Uterus (tissue), 4 donors: ENCODE measurements around the gene ETF1. TPM values are rescaled to one million over a fixed set of nuclear protein-coding genes. Genes with fewer than 3 reads are reported as not detected.

Source experiments
- DNase-seq, 2 donors: peaks; one replicate each; pipeline ENCODE4 v3.0.0-alpha.2; 2019 to 2020
- H3K27ac ChIP-seq, 2 donors: fragments of 200-600 bp; sonication (generic); 1 replicate in 1 of 2; 2 replicates in 1 of 2; pipeline ENCODE4 v1.5.1; 2016 to 2018
- H3K27me3 ChIP-seq, 2 donors: fragments of 200-600 bp; sonication (generic); one replicate each; pipeline ENCODE4 v1.5.1; 2018 to 2019; ENCODE audit warnings: control low read depth in 1 of 2
- H3K36me3 ChIP-seq, 2 donors: fragments of 200-600 bp; sonication (generic); one replicate each; pipeline ENCODE4 v1.5.1; 2019; ENCODE audit warnings: control low read depth in 1 of 2
- H3K4me1 ChIP-seq, 2 donors: fragments of 200-600 bp; sonication (generic); one replicate each; pipeline ENCODE4 v1.5.1; 2018 to 2019; ENCODE audit warnings: control low read depth in 1 of 2
- H3K4me3 ChIP-seq, 2 donors: fragments of 200-600 bp; sonication (generic); 1 replicate in 1 of 2; 2 replicates in 1 of 2; pipeline ENCODE4 v1.5.1; 2018 to 2019; ENCODE audit warnings: mild to moderate bottlenecking in 1 of 2
- H3K9me3 ChIP-seq, 2 donors: fragments of 200-600 bp; sonication (generic); one replicate each; pipeline ENCODE4 v1.5.1; 2019; ENCODE audit warnings: control low read depth in 1 of 2
- POLR2A ChIP-seq, 2 donors: fragments of 450-650 bp; IDR thresholded peaks; one replicate each; pipeline ENCODE4 v1.6.1; 2016; ENCODE audit warnings: antibody characterized with exemption in 2 of 2, mild to moderate bottlenecking in 1 of 2, moderate library complexity in 1 of 2
- intact Hi-C: fragments of 100-400 bp; cut with DNase I; formaldehyde crosslinking; loops from one replicate; pipeline ENCODE4 v1.15.1; 2023; ENCODE audit warnings: low total_unique reads
- total RNA-seq, 4 donors: library from RNA; depleted of rRNA in 3 of 4; stranded (reverse); fragments of >200 nt in 3 of 4; gene quantifications; one replicate each; pipeline versions ENCODE4 v1.1.0 to v1.2.4, GENCODE V29; 2014 to 2023
- TF ChIP-seq, protein P1 (sequence below), 4 experiments: fragments of 200-600 bp in 2 of 4; fragments of 450-650 bp in 2 of 4; sonication (generic) in 2 of 4; IDR thresholded peaks; one replicate each; pipeline ENCODE4 v1.5.1; 2016 to 2019; ENCODE audit warnings: antibody characterized with exemption in 4 of 4, mild to moderate bottlenecking in 2 of 4, moderate library complexity in 1 of 4
- donor health status: DM: yes; HTN: yes; CAD: no.

Gene ETF1
- total RNA-seq, 4 donors from 2014 or later: 40.9 to 129 (median 87.8) TPM

GRCh38 chr5:138539791-138540190 is 3.2 kb downstream of the ETF1 start:
- no peaks in the 10 kb centered on the region for H3K9me3 ChIP-seq
- no peak overlapping the region for H3K4me3 ChIP-seq
- H3K27ac ChIP-seq: no peak overlapping the region
- no peak for DNase-seq
- H3K36me3 ChIP-seq: no peaks in the 10 kb centered on the region
- H3K27me3 ChIP-seq: no peaks in the 10 kb centered on the region
- intact Hi-C loops: no loop called here
- H3K4me1 ChIP-seq: peaks cover 4 to 10% of the 10 kb centered on the region in 2 donors
- TF ChIP-seq, protein P1, sequence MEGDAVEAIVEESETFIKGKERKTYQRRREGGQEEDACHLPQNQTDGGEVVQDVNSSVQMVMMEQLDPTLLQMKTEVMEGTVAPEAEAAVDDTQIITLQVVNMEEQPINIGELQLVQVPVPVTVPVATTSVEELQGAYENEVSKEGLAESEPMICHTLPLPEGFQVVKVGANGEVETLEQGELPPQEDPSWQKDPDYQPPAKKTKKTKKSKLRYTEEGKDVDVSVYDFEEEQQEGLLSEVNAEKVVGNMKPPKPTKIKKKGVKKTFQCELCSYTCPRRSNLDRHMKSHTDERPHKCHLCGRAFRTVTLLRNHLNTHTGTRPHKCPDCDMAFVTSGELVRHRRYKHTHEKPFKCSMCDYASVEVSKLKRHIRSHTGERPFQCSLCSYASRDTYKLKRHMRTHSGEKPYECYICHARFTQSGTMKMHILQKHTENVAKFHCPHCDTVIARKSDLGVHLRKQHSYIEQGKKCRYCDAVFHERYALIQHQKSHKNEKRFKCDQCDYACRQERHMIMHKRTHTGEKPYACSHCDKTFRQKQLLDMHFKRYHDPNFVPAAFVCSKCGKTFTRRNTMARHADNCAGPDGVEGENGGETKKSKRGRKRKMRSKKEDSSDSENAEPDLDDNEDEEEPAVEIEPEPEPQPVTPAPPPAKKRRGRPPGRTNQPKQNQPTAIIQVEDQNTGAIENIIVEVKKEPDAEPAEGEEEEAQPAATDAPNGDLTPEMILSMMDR (IDR thresholded peaks at IDR 0.05): no peak
- TF ChIP-seq POLR2A (IDR thresholded peaks at IDR 0.05): no peak

- H3K4me1 ChIP-seq: peaks cover 0 to 5% of the 10 kb centered on the region in 2 donors
- no peak overlapping the region for H3K27ac ChIP-seq
- no peaks in the 10 kb centered on the region for H3K36me3 ChIP-seq
- no peaks in the 10 kb centered on the region for H3K27me3 ChIP-seq
- DNase-seq: no peak
- intact Hi-C loops: no loop called here
- TF ChIP-seq, protein P1 (IDR thresholded peaks at IDR 0.05): no peak
- no peak for TF ChIP-seq POLR2A (IDR thresholded peaks at IDR 0.05)
- H3K4me3 ChIP-seq: no peak overlapping the region
- H3K9me3 ChIP-seq: no peaks in the 10 kb centered on the region
Measured at GRCh38 chr5:138538943-138539627, 4.0 kb downstream of the ETF1 start.

DNA sequence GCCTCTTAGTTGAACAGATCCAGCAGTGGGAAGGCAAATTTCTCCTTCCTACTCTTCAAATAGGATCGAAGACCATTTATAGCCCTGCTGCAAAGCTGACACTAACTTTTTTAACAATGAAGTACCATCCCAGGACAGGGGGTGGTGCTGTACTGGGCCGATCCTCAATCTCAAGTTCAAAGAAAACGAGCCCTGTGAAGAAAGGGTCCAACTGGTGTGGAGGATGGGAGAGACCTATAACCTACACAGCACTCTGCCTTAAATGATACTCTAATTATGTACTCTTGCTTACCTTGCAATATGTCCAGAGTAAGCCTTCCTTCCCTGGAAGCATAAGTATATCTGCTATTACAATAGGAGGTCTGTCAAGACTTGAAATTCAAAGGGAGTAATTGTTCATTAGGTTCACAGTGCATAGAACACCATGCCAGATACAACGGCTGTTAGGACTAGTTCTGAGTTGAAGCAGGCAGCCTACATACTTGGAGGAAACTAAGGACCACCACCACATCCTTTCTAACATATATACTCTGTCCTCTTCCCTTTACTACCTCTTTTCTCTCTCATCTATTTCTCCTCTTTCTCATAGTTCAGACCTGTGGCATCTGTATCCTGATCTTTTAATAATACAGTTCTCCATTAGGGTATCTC is 6.2 kb downstream of the ETF1 start:
- no peaks in the 10 kb centered on the region for H3K36me3 ChIP-seq
- H3K9me3 ChIP-seq: no peaks in the 10 kb centered on the region
- TF ChIP-seq POLR2A (IDR thresholded peaks at IDR 0.05): no peak
- TF ChIP-seq, protein P1 (IDR thresholded peaks at IDR 0.05): no peak
- peaks cover 0 to 3% of the 10 kb centered on the region in 2 donors for H3K4me1 ChIP-seq
- H3K27ac ChIP-seq: no peak overlapping the region
- intact Hi-C loops: no loop called here
- no peaks in the 10 kb centered on the region for H3K27me3 ChIP-seq
- no peak overlapping the region for H3K4me3 ChIP-seq
- DNase-seq: no peak

DNA sequence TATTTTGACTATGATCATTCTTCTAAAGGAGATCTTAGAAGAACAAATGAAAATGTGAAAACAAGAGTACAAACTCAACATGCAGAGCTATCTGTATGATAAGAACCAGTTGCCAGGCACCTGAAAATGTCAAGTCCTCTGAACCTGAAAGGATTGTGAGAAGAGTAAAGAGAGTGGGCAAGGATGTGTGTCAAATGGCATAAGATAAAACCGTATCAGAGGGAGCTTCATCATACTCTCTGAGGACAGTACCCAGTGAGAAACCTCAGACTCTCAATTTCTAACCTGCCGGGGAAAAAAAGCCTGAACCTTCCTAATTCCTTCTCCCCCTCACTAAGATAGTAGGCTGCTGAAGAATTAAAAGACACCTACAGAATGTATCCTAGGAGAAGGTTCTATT is 6.8 kb downstream of the ETF1 start:
- Histone ChIP-seq H3K36me3 (no peaks in the 10 kb centered on the region), H3K27ac (no peak overlapping the region), H3K9me3 (no peaks in the 10 kb centered on the region), H3K27me3 (no peaks in the 10 kb centered on the region), H3K4me3 (no peak overlapping the region), H3K4me1 (no peaks in the 10 kb centered on the region)
- intact Hi-C loops: no loop called here
- TF ChIP-seq POLR2A (IDR thresholded peaks at IDR 0.05): no peak
- TF ChIP-seq, protein P1 (IDR thresholded peaks at IDR 0.05): no peak
- no peak for DNase-seq
